Ovary (tissue), 9 donors: ENCODE data around the gene KBTBD7. TPM values are rescaled to one million over a fixed set of nuclear protein-coding genes. Genes with fewer than 3 reads are reported as not detected.

Experiments used
- DNase-seq, 5 donors: peaks; one replicate each; pipeline ENCODE4 v3.0.0-alpha.2; 2019 to 2020
- H3K27ac ChIP-seq, 2 donors: fragments of 200-600 bp; one replicate each; pipeline versions ENCODE4 v1.5.1 to v1.8.0; 2019 to 2022
- H3K27me3 ChIP-seq: fragments of 200-600 bp; one replicate; pipeline ENCODE4 v1.8.0; 2022
- H3K36me3 ChIP-seq: fragments of 200-600 bp; sonication (generic); one replicate; pipeline ENCODE4 v1.5.1; 2019
- H3K4me1 ChIP-seq: one replicate; pipeline ENCODE4 v1.8.1; 2013; ENCODE audit warnings: mild to moderate bottlenecking, moderate library complexity; ENCODE audit not compliant: insufficient read depth
- H3K4me3 ChIP-seq: fragments of 200-600 bp; sonication (generic); one replicate; pipeline ENCODE4 v1.5.1; 2017
- H3K9me3 ChIP-seq, 2 donors: fragments of 200-600 bp in 1 of 2; sonication (generic) in 1 of 2; one replicate each; pipeline versions ENCODE4 v1.5.1 to v1.8.1; 2013 to 2019; ENCODE audit warnings: mild to moderate bottlenecking in 1 of 2, moderate library complexity in 1 of 2
- CTCF ChIP-seq, 3 donors: fragments of 450-650 bp in 2 of 3; fragments of 200-600 bp in 1 of 3; IDR thresholded peaks; one replicate each; pipeline versions ENCODE4 v1.5.1 to v1.8.0; 2016 to 2022; ENCODE audit warnings: antibody characterized with exemption in 3 of 3, mild to moderate bottlenecking in 1 of 3
- EP300 ChIP-seq: sonication (generic); formaldehyde crosslinking; IDR thresholded peaks from one replicate; pipeline ENCODE4 v1.6.1; 2017; ENCODE audit warnings: antibody characterized with exemption
- POLR2A ChIP-seq: fragments of 450-650 bp; IDR thresholded peaks from one replicate; pipeline ENCODE4 v1.6.1; 2017; ENCODE audit warnings: antibody characterized with exemption, mild to moderate bottlenecking, moderate library complexity
- WGBS, 3 donors: extraction: QIAGEN DNeasy Blood & Tissue Kit in 1 of 3; methylation state at CpG; one replicate each; pipeline versions ENCODE4 v1.1.5 to v1.1.7; 2013 to 2017; 5-methylcytosine and 5-hydroxymethylcytosine counted together
- intact Hi-C, 4 donors: fragments of 100-400 bp; cut with DNase I; formaldehyde crosslinking; loops; one replicate each; pipeline versions ENCODE4 v1.11.0 to v1.15.1; 2022 to 2023
- polyA plus RNA-seq, 2 donors: library from polyadenylated mRNA; stranded (reverse); fragments of 200-250 nt in 1 of 2; fragments of 350-450 nt in 1 of 2; fragmentation: Illumina TruSeq in 1 of 2; extraction: RNeasy Lipid Tissue Mini Kit (QIAGEN cat#74804) in 1 of 2; gene quantifications; one replicate each; pipeline ENCODE4 v1.2.3, GENCODE V29; 2013 to 2014
- total RNA-seq, 7 donors: library from RNA; depleted of rRNA in 2 of 7; stranded (reverse); fragments of >200 nt in 2 of 7; fragmentation: NEBNext Ultra II Directional in 3 of 7; extraction: Animal tissue kit (Norgen Biotek cat#: 25700) in 3 of 7; gene quantifications; one replicate each; pipeline versions ENCODE4 v1.1.0 to v1.2.4, GENCODE V29; 2016 to 2023
- donor health status: DM: no; HTN: no; CAD: no; lungs with moderate emphysema.
- donor health status: DM: no; HTN: no; CAD: no.
- donor health status: Bipolar disorder and iron deficiency.
- donor health status: DM: yes; HTN: yes; CAD: no.
- donor health status: DM: no; HTN: no; CAD: no.
- donor health status: DM: yes; HTN: yes; CAD: no.

Gene KBTBD7
- total and polyA plus RNA-seq, 9 donors: 3.9 to 11.8 (median 6.6) TPM

GRCh38 chr13:41145136-41145908, 49.0 kb downstream of the KBTBD7 start:
- DNase-seq: no peak
- H3K9me3 ChIP-seq: peaks cover 0 to 4% of the 10 kb centered on the region in 2 donors
- H3K4me1 ChIP-seq: no peaks in the 10 kb centered on the region
- no peaks in the 10 kb centered on the region for H3K36me3 ChIP-seq
- intact Hi-C loops: no loop called here
- H3K27me3 ChIP-seq: no peaks in the 10 kb centered on the region
- no peak overlapping the region for H3K4me3 ChIP-seq
- H3K27ac ChIP-seq: no peak overlapping the region
- WGBS, 3 donors: 58 to 70% (median 59%) methylated on average over 4 of the region's 4 CpGs
- no peak for TF ChIP-seq POLR2A
- no peak for TF ChIP-seq CTCF (IDR thresholded peaks at IDR 0.05)
- no peak for TF ChIP-seq EP300

GRCh38 chr13:41144576-41144975, 49.8 kb downstream of the KBTBD7 start:
- Histone ChIP-seq H3K27me3 (no peaks in the 10 kb centered on the region), H3K9me3 (peaks cover 0 to 4% of the 10 kb centered on the region in 2 donors), H3K27ac (no peak overlapping the region), H3K4me3 (no peak overlapping the region), H3K36me3 (no peaks in the 10 kb centered on the region), H3K4me1 (no peaks in the 10 kb centered on the region)
- no peak for DNase-seq
- WGBS, 3 donors: 79 to 88% (median 86%) methylated on average over 2 of the region's 2 CpGs
- intact Hi-C loops: no loop called here
- TF ChIP-seq POLR2A (no peak), EP300 (no peak), CTCF (IDR thresholded peaks at IDR 0.05) (no peak)

Other genes starting within 250 kb of the KBTBD7 start
- 10 to 100 TPM; 41.0 to 53.2 (median 47.7) TPM for gene ELF1, start 175.3 kb downstream of the KBTBD7 start, total RNA-seq
- 10 to 100 TPM; 28.5 to 49.3 TPM for gene ELF1, start 175.3 kb downstream of the KBTBD7 start, polyA plus RNA-seq
- 10 to 100 TPM in 3 of 7 donors, 1 to 10 TPM in 4; 7.5 to 10.8 (median 9.8) TPM for gene WBP4, start 133.1 kb downstream of the KBTBD7 start, total RNA-seq
- 10 to 100 TPM; 11.4 to 13.2 TPM for gene WBP4, start 133.1 kb downstream of the KBTBD7 start, polyA plus RNA-seq
- 10 to 100 TPM in 3 of 7 donors, 1 to 10 TPM in 4; 7.4 to 13.9 (median 9.5) TPM for gene KBTBD6, start 61.8 kb downstream of the KBTBD7 start, total RNA-seq
- gene KBTBD6, start 61.8 kb downstream of the KBTBD7 start, polyA plus RNA-seq: 1 to 10 TPM; 3.7 to 7.0 TPM
- 10 to 100 TPM in 2 of 7 donors, 1 to 10 TPM in 5; 6.8 to 12.2 (median 8.4) TPM for gene MTRF1, start 69.0 kb upstream of the KBTBD7 start, total RNA-seq
- gene MTRF1, start 69.0 kb upstream of the KBTBD7 start, polyA plus RNA-seq: 10 to 100 TPM in 1 of 2 donors, 1 to 10 TPM in 1; 6.4 to 10.9 TPM
- gene NAA16, start 116.7 kb upstream of the KBTBD7 start, total RNA-seq: 10 to 100 TPM; 22.3 to 31.1 (median 28.6) TPM
- 10 to 100 TPM; 14.5 to 15.1 TPM for gene NAA16, start 116.7 kb upstream of the KBTBD7 start, polyA plus RNA-seq